IMR-90 (cell line): ENCODE measurements around the gene CTF1. TPM values are rescaled to one million over a fixed set of nuclear protein-coding genes. Genes with fewer than 3 reads are reported as not detected.

Experiments used
- ATAC-seq: fragments of 200-7000 bp; cut with Tn5 transposase; 2 replicates; pipeline ENCODE4 v1.9.1; 2020; ENCODE audit warnings: low read depth, mild to moderate bottlenecking, moderate library complexity
- BruUV-seq: library from RNA; stranded (reverse); fragments of 400-500 nt; replicated peaks from 2 replicates; lab custom pipeline; 2021; lab: Mats Ljungman, UMichigan
- CTCF ChIA-PET: fragments of 300-600 bp; formaldehyde crosslinking; extraction: SDS; loops from one replicate; lab custom pipeline; 2021; ENCODE audit warnings: antibody characterized with exemption; lab: Yijun Ruan, JAX
- POLR2A ChIA-PET: fragments of 300-600 bp; sonication (Branson Sonifier 250); formaldehyde crosslinking; loops from one replicate; lab custom pipeline; 2022; ENCODE audit warnings: antibody characterized with exemption; ENCODE audit not compliant: unreplicated experiment; lab: Charles Lee
- DNase-seq: peaks from one replicate; pipeline ENCODE4 v3.0.0; 2013
- H2AFZ ChIP-seq: replicated peaks from 2 replicates; pipeline ENCODE3; 2013; ENCODE audit warnings: low read length, mild to moderate bottlenecking; ENCODE audit not compliant: poor library complexity
- H2AK5ac ChIP-seq: 2 replicates; pipeline ENCODE4 v1.6.1; 2013; ENCODE audit warnings: low read depth, low read length, inconsistent platforms
- H2AK9ac ChIP-seq: replicated peaks from 2 replicates; pipeline ENCODE3; 2013; ENCODE audit warnings: mild to moderate bottlenecking, low read depth, low read length, moderate library complexity; ENCODE audit not compliant: poor library complexity
- H2BK120ac ChIP-seq: 2 replicates; pipeline ENCODE4 v1.6.1; 2013; ENCODE audit warnings: low read depth, low read length, inconsistent platforms
- H2BK15ac ChIP-seq: 3 replicates; pipeline ENCODE4 v1.6.1; 2013; ENCODE audit warnings: low read depth, low read length, inconsistent platforms
- H2BK20ac ChIP-seq: 2 replicates; pipeline ENCODE4 v1.6.1; 2013; ENCODE audit warnings: low read depth, mild to moderate bottlenecking, inconsistent platforms, low read length, moderate library complexity
- H2BK5ac ChIP-seq: 2 replicates; pipeline ENCODE4 v1.6.1; 2013; ENCODE audit warnings: mild to moderate bottlenecking, low read depth, low read length, inconsistent platforms; ENCODE audit not compliant: poor library complexity, severe bottlenecking
- H3K14ac ChIP-seq: replicated peaks from 2 replicates; pipeline ENCODE4 v1.6.1; 2013; ENCODE audit warnings: low read depth, low read length, inconsistent platforms
- H3K18ac ChIP-seq: 2 replicates; pipeline ENCODE4 v1.6.1; 2013; ENCODE audit warnings: low read depth, low read length, control low read depth
- H3K23ac ChIP-seq: 2 replicates; pipeline ENCODE4 v1.6.1; 2013; ENCODE audit warnings: low read depth, low read length, inconsistent platforms
- H3K27ac ChIP-seq: 2 replicates; pipeline ENCODE4 v1.5.1; 2013; ENCODE audit warnings: mild to moderate bottlenecking, control low read depth, low read length; ENCODE audit not compliant: insufficient read depth
- H3K27me3 ChIP-seq: 2 replicates; pipeline ENCODE4 v1.6.1; 2013; ENCODE audit warnings: low read length; ENCODE audit not compliant: control insufficient read depth, insufficient read depth
- H3K36me3 ChIP-seq: 2 replicates; pipeline ENCODE4 v1.6.1; 2013; ENCODE audit warnings: low read length, mixed read lengths; ENCODE audit not compliant: control insufficient read depth, insufficient read depth
- H3K4ac ChIP-seq: 2 replicates; pipeline ENCODE4 v1.6.1; 2013; ENCODE audit warnings: low read depth, low read length, inconsistent platforms
- H3K4me1 ChIP-seq: 2 replicates; pipeline ENCODE4 v1.6.1; 2013; ENCODE audit warnings: low read length, mixed read lengths; ENCODE audit not compliant: control insufficient read depth, insufficient read depth
- H3K4me2 ChIP-seq: 2 replicates; pipeline ENCODE4 v1.6.1; 2013; ENCODE audit warnings: low read depth, mild to moderate bottlenecking, control low read depth, low read length, moderate library complexity
- H3K4me3 ChIP-seq: 2 replicates; pipeline ENCODE4 v1.5.1; 2013; ENCODE audit warnings: low read depth, mild to moderate bottlenecking, control low read depth, low read length, moderate library complexity; ENCODE audit not compliant: insufficient read depth
- H3K56ac ChIP-seq: 2 replicates; pipeline ENCODE4 v1.6.1; 2013; ENCODE audit warnings: low read length, inconsistent platforms; ENCODE audit not compliant: insufficient read depth; ENCODE audit errors: extremely low read depth
- H3K79me1 ChIP-seq, 2 experiments: 2 replicates each; pipeline ENCODE4 v1.6.1; 2013; ENCODE audit warnings: low read length in 2 of 2, inconsistent platforms in 1 of 2, low read depth in 1 of 2
- H3K9ac ChIP-seq: 2 replicates; pipeline ENCODE4 v1.6.1; 2013; ENCODE audit warnings: low read depth, low read length, control low read depth
- H3K9me1 ChIP-seq: 2 replicates; pipeline ENCODE4 v1.6.1; 2013; ENCODE audit warnings: low read length, inconsistent platforms; ENCODE audit not compliant: insufficient read depth
- H3K9me3 ChIP-seq: 2 replicates; pipeline ENCODE4 v1.6.1; 2013; ENCODE audit warnings: low read length; ENCODE audit not compliant: control insufficient read depth, insufficient read depth
- H4K20me1 ChIP-seq: 2 replicates; pipeline ENCODE4 v1.6.1; 2013; ENCODE audit warnings: low read length, inconsistent platforms; ENCODE audit not compliant: insufficient read depth
- H4K5ac ChIP-seq: 2 replicates; pipeline ENCODE4 v1.6.1; 2013; ENCODE audit warnings: mild to moderate bottlenecking, low read depth, low read length, control low read depth
- H4K8ac ChIP-seq, 2 experiments: 2 replicates each; pipeline ENCODE4 v1.6.1; 2013; ENCODE audit warnings: low read depth in 2 of 2, low read length in 2 of 2, control low read depth in 1 of 2, inconsistent platforms in 1 of 2
- H4K91ac ChIP-seq: 2 replicates; pipeline ENCODE4 v1.6.1; 2013; ENCODE audit warnings: low read depth, low read length, inconsistent platforms; ENCODE audit not compliant: insufficient read depth
- BHLHE40 ChIP-seq: fragments of 150-350 bp; IDR thresholded peaks from 2 replicates; pipeline ENCODE4 v1.6.1; 2016; ENCODE audit warnings: mild to moderate bottlenecking, low read depth, low read length
- CEBPB ChIP-seq: IDR thresholded peaks from 2 replicates; pipeline ENCODE4 v1.6.1; 2012; ENCODE audit warnings: low read depth, low read length, improper control_type of control experiment
- CHD1 ChIP-seq: IDR thresholded peaks from 2 replicates; pipeline ENCODE4 v1.6.1; 2012; ENCODE audit warnings: low read depth, low read length, improper control_type of control experiment
- FOS ChIP-seq: fragments of 150-350 bp; IDR thresholded peaks from 2 replicates; pipeline ENCODE4 v1.6.1; 2016; ENCODE audit warnings: low read depth, low read length
- MAFK ChIP-seq: IDR thresholded peaks from 2 replicates; pipeline ENCODE4 v1.6.1; 2012; ENCODE audit warnings: low read depth, low read length, improper control_type of control experiment
- MAZ ChIP-seq: IDR thresholded peaks from 2 replicates; pipeline ENCODE4 v1.6.1; 2012; ENCODE audit warnings: low read depth, mild to moderate bottlenecking, low read length, improper control_type of control experiment, moderate library complexity, borderline replicate concordance
- NFE2L2 ChIP-seq: fragments of 150-350 bp; IDR thresholded peaks from 2 replicates; pipeline ENCODE4 v1.6.1; 2016; ENCODE audit warnings: low read depth, mild to moderate bottlenecking, low read length
- POLR2A ChIP-seq: IDR thresholded peaks from 2 replicates; pipeline ENCODE4 v1.6.1; 2012; ENCODE audit warnings: mild to moderate bottlenecking, low read depth, low read length
- RAD21 ChIP-seq: IDR thresholded peaks from 2 replicates; pipeline ENCODE4 v1.6.1; 2012; ENCODE audit warnings: low read length, improper control_type of control experiment
- RCOR1 ChIP-seq: IDR thresholded peaks from 2 replicates; pipeline ENCODE4 v1.6.1; 2012; ENCODE audit warnings: mild to moderate bottlenecking, low read length, improper control_type of control experiment; ENCODE audit not compliant: insufficient replicate concordance
- RFX5 ChIP-seq: IDR thresholded peaks from 2 replicates; pipeline ENCODE4 v1.8.0; 2012; ENCODE audit warnings: low read depth, mild to moderate bottlenecking, low read length, moderate library complexity
- SMC3 ChIP-seq: fragments of 150-350 bp; IDR thresholded peaks from 2 replicates; pipeline ENCODE4 v1.6.1; 2016; ENCODE audit warnings: low read depth, mild to moderate bottlenecking, antibody characterized with exemption, low read length, moderate library complexity
- WGBS, 2 experiments: methylation state at CpG; one replicate each; pipeline versions ENCODE4 v1.1.5 to v1.1.7; 2013; ENCODE audit warnings: missing lambda C conversion rate in 2 of 2; ENCODE audit not compliant: insufficient read length in 1 of 2; ENCODE audit errors: extremely low coverage in 2 of 2; 5-methylcytosine and 5-hydroxymethylcytosine counted together
- dilution Hi-C: fragments of 300-500 bp; cut with HindIII; formaldehyde crosslinking; loops from one replicate; pipeline ENCODE4 v1.14.3; 2018; ENCODE audit warnings: low sequenced_read_pairs; ENCODE audit not compliant: unreplicated experiment
- in situ Hi-C: fragments of 300-500 bp; cut with MboI; formaldehyde crosslinking; loops from 3 replicates; pipeline ENCODE4 v1.14.3; 2019; ENCODE audit warnings: low sequenced_read_pairs, inconsistent platforms, mixed read lengths
- intact Hi-C: fragments of 100-400 bp; cut with micrococcal nuclease; formaldehyde crosslinking; loops from 2 replicates; pipeline ENCODE4 v1.10.0; 2022
- polyA plus RNA-seq, 3 experiments: library from polyadenylated mRNA; depleted of rRNA; stranded (reverse); fragments of >200 nt; gene quantifications; 2 replicates each; pipeline ENCODE4 v1.2.3, GENCODE V29; 2012; ENCODE audit warnings: low replicate concordance in 1 of 3
- total RNA-seq: library from RNA; depleted of rRNA; stranded (reverse); fragments of >200 nt; gene quantifications from 2 replicates; pipeline ENCODE4 v1.2.3, GENCODE V29; 2012
- TF ChIP-seq, protein P1 (sequence below): conservative IDR thresholded peaks from 2 replicates; pipeline ENCODE4 v1.5.1; 2012; ENCODE audit warnings: mild to moderate bottlenecking, low read depth, low read length, improper control_type of control experiment
- TF ChIP-seq, protein P2 (sequence below): fragments of 150-350 bp; IDR thresholded peaks from 2 replicates; pipeline ENCODE4 v1.6.1; 2017; ENCODE audit warnings: mild to moderate bottlenecking, antibody characterized with exemption, low read length, low read depth
- TF ChIP-seq, protein P3 (sequence below): fragments of 150-350 bp; IDR thresholded peaks from 2 replicates; pipeline ENCODE4 v1.6.1; 2016; ENCODE audit warnings: low read depth, mild to moderate bottlenecking, low read length, moderate library complexity, borderline replicate concordance

The CTF1 gene
- total and polyA plus RNA-seq, 2 of the 4 experiments (the other 2 are of a cell fraction), result 0.18 to 12.9 TPM

DNA sequence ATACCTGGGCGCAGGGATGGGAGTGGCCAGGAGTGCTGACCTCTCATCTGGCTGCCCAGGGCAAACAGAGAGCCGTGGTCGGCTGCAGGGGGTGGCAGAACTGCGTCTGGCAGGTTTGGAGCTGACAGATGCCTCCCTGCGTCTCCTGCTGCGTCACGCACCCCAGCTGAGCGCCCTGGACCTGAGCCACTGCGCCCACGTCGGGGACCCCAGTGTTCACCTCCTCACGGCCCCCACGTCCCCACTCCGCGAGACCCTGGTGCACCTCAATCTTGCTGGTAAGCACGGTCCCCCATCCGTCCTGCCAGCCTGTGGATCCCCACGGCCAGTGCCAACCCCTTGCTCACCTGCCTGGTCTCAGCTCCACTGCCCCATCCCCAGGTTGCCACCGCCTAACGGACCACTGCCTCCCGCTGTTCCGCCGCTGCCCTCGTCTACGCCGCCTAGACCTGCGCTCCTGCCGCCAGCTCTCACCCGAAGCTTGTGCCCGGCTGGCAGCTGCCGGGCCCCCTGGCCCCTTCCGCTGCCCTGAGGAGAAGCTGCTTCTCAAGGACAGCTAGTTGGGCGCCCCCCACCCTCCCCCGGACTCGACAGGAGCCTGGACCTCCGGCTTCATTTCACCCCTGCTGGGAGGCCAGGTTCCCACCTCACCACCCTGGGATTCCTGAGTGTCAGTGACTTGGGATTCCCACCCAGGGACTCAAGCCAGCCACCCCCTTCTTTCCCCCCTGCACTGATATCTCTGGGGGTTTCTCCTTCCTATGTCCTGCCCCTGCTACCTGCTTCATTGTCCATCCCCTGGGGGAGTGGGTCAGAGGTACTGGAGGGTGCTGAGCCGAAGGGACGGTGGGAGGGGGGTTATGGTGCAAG lies 50.5 kb downstream of the CTF1 start:
- no peak overlapping the region for H2BK15ac ChIP-seq
- H3K4me1 ChIP-seq, result peaks cover 7% of the 10 kb centered on the region
- DNase-seq (no peak), ATAC-seq (no peak)
- no peak overlapping the region for H3K4ac ChIP-seq
- H3K9me1 ChIP-seq, result peaks cover 11% of the 10 kb centered on the region; the same call in 1 of the 2 replicates
- no peak overlapping the region for H4K8ac ChIP-seq
- H3K27me3 ChIP-seq, result no peaks in the 10 kb centered on the region
- ChIA-PET POLR2A (no interaction called here), CTCF (no interaction called here)
- H2BK120ac ChIP-seq, result no peak overlapping the region
- intact Hi-C loops, result no loop called here
- H4K91ac ChIP-seq, result no peak overlapping the region
- no peak overlapping the region for H2BK20ac ChIP-seq
- no peak overlapping the region for H3K4me2 ChIP-seq
- no peak overlapping the region for H3K56ac ChIP-seq
- dilution Hi-C loops, result no loop called here
- H3K9me3 ChIP-seq, result no peaks in the 10 kb centered on the region
- H2AK5ac ChIP-seq, result no peak overlapping the region
- no peak overlapping the region for H3K23ac ChIP-seq
- no peak overlapping the region for H3K27ac ChIP-seq
- no peak overlapping the region for H2AFZ ChIP-seq
- no peak overlapping the region for H3K9ac ChIP-seq
- no peak overlapping the region for H3K14ac ChIP-seq
- TF ChIP-seq MAFK, result no peak
- TF ChIP-seq RFX5, result no peak
- TF ChIP-seq CHD1, result no peak
- TF ChIP-seq POLR2A, result no peak
- TF ChIP-seq, protein P1, sequence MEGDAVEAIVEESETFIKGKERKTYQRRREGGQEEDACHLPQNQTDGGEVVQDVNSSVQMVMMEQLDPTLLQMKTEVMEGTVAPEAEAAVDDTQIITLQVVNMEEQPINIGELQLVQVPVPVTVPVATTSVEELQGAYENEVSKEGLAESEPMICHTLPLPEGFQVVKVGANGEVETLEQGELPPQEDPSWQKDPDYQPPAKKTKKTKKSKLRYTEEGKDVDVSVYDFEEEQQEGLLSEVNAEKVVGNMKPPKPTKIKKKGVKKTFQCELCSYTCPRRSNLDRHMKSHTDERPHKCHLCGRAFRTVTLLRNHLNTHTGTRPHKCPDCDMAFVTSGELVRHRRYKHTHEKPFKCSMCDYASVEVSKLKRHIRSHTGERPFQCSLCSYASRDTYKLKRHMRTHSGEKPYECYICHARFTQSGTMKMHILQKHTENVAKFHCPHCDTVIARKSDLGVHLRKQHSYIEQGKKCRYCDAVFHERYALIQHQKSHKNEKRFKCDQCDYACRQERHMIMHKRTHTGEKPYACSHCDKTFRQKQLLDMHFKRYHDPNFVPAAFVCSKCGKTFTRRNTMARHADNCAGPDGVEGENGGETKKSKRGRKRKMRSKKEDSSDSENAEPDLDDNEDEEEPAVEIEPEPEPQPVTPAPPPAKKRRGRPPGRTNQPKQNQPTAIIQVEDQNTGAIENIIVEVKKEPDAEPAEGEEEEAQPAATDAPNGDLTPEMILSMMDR, result no peak
- no peak for TF ChIP-seq BHLHE40
- TF ChIP-seq RCOR1, result no peak
- TF ChIP-seq, protein P2, sequence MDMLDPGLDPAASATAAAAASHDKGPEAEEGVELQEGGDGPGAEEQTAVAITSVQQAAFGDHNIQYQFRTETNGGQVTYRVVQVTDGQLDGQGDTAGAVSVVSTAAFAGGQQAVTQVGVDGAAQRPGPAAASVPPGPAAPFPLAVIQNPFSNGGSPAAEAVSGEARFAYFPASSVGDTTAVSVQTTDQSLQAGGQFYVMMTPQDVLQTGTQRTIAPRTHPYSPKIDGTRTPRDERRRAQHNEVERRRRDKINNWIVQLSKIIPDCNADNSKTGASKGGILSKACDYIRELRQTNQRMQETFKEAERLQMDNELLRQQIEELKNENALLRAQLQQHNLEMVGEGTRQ, result no peak
- no peak for TF ChIP-seq FOS
- no peak for TF ChIP-seq SMC3
- TF ChIP-seq CEBPB, result no peak
- TF ChIP-seq, protein P3, sequence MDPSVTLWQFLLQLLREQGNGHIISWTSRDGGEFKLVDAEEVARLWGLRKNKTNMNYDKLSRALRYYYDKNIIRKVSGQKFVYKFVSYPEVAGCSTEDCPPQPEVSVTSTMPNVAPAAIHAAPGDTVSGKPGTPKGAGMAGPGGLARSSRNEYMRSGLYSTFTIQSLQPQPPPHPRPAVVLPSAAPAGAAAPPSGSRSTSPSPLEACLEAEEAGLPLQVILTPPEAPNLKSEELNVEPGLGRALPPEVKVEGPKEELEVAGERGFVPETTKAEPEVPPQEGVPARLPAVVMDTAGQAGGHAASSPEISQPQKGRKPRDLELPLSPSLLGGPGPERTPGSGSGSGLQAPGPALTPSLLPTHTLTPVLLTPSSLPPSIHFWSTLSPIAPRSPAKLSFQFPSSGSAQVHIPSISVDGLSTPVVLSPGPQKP, result no peak
- no peak for TF ChIP-seq RAD21
- TF ChIP-seq NFE2L2, result no peak
- TF ChIP-seq MAZ, result no peak
- no TSS peak for BruUV-seq
- no peak overlapping the region for H4K5ac ChIP-seq
- 90% methylated on average over 20 of the region's 38 CpGs; no CpG with 5 or more reads in 1 of the 2 experiments for WGBS, 2 experiments
- no peak overlapping the region for H3K4me3 ChIP-seq
- in situ Hi-C loops, result no loop called here
- no peak overlapping the region for H2BK5ac ChIP-seq
- H3K79me1 ChIP-seq, result peaks cover 20 to 54% of the 10 kb centered on the region in 2 experiments; a peak in 3 of 4 replicates
- H3K18ac ChIP-seq, result no peak overlapping the region
- no peak overlapping the region for H2AK9ac ChIP-seq
- H3K36me3 ChIP-seq, result peaks cover 26% of the 10 kb centered on the region
- peaks cover 15% of the 10 kb centered on the region for H4K20me1 ChIP-seq
